GM23338 (cell line): Measurements from ENCODE around the gene NGF. TPM values are rescaled to one million over a fixed set of nuclear protein-coding genes. Genes with fewer than 3 reads are reported as not detected.

Experiments used
- ATAC-seq: fragments of 200-7000 bp; cut with Tn5 transposase; 3 replicates; pipeline ENCODE4 v1.9.1; 2020
- DNase-seq: peaks from one replicate; pipeline ENCODE4 v3.0.0-alpha.2; 2015; ENCODE audit warnings: low spot score
- H2AFZ ChIP-seq: fragments of 200-600 bp; sonication (generic); 2 replicates; pipeline ENCODE4 v1.8.0; 2016; ENCODE audit warnings: antibody characterized with exemption, mild to moderate bottlenecking, moderate library complexity
- H3F3A ChIP-seq: fragments of 200-600 bp; sonication (generic); replicated peaks from 2 replicates; pipeline ENCODE4 v1.8.0; 2017; ENCODE audit warnings: antibody characterized with exemption, mixed run types, low read depth
- H3K27ac ChIP-seq: fragments of 200-600 bp; sonication (generic); 2 replicates; pipeline ENCODE4 v1.6.1; 2016; ENCODE audit warnings: low read depth
- H3K27me3 ChIP-seq: fragments of 200-600 bp; sonication (generic); 2 replicates; pipeline ENCODE4 v1.8.0; 2016; ENCODE audit warnings: mild to moderate bottlenecking, mixed run types, moderate library complexity; ENCODE audit not compliant: insufficient read depth
- H3K36me3 ChIP-seq: fragments of 200-600 bp; sonication (generic); 2 replicates; pipeline ENCODE4 v1.8.0; 2016; ENCODE audit warnings: mild to moderate bottlenecking; ENCODE audit not compliant: insufficient read depth
- H3K4me1 ChIP-seq: fragments of 200-600 bp; sonication (generic); 2 replicates; pipeline ENCODE4 v1.8.0; 2016; ENCODE audit warnings: mild to moderate bottlenecking, moderate library complexity; ENCODE audit not compliant: insufficient read depth
- H3K4me2 ChIP-seq: fragments of 200-600 bp; sonication (generic); 2 replicates; pipeline ENCODE4 v1.7.1; 2017; ENCODE audit warnings: mixed run types
- H3K4me3 ChIP-seq: fragments of 200-600 bp; sonication (generic); 2 replicates; pipeline ENCODE4 v1.6.1; 2016; ENCODE audit warnings: mixed run types
- H3K79me2 ChIP-seq: fragments of 200-600 bp; sonication (generic); replicated peaks from 2 replicates; pipeline ENCODE4 v1.8.0; 2017; ENCODE audit warnings: mild to moderate bottlenecking; ENCODE audit not compliant: insufficient read depth
- H3K9me2 ChIP-seq: fragments of 200-600 bp; sonication (generic); 2 replicates; pipeline ENCODE4 v1.8.0; 2017; ENCODE audit not compliant: insufficient read depth
- H4K20me1 ChIP-seq: fragments of 200-600 bp; sonication (generic); replicated peaks from 2 replicates; pipeline ENCODE4 v1.8.0; 2017; ENCODE audit warnings: mild to moderate bottlenecking; ENCODE audit not compliant: insufficient read depth
- H3K27ac Mint-ChIP-seq: 2 replicates; pipeline ENCODE4 v1.8.0; 2020; ENCODE audit warnings: inconsistent platforms, mild to moderate bottlenecking, moderate library complexity, mixed read lengths
- H3K27me3 Mint-ChIP-seq: 3 replicates; pipeline ENCODE4 v1.8.0; 2022; ENCODE audit warnings: low read depth, mild to moderate bottlenecking, moderate library complexity, mixed read lengths, inconsistent platforms; ENCODE audit not compliant: insufficient read depth, poor library complexity
- H3K36me3 Mint-ChIP-seq: 3 replicates; pipeline ENCODE4 v1.8.0; 2021; ENCODE audit warnings: low read depth, mild to moderate bottlenecking, inconsistent platforms, moderate library complexity, mixed read lengths
- H3K4me1 Mint-ChIP-seq: 3 replicates; pipeline ENCODE4 v1.8.0; 2020; ENCODE audit warnings: mild to moderate bottlenecking, inconsistent platforms, mixed read lengths
- H3K4me3 Mint-ChIP-seq: 3 replicates; pipeline ENCODE4 v1.8.0; 2021; ENCODE audit warnings: moderate library complexity, mild to moderate bottlenecking, inconsistent platforms, mixed read lengths
- H3K9me3 Mint-ChIP-seq: 3 replicates; pipeline ENCODE4 v1.8.0; 2020; ENCODE audit warnings: moderate library complexity, mild to moderate bottlenecking, inconsistent platforms, mixed read lengths
- ETS1 ChIP-seq: IDR thresholded peaks from 2 replicates; pipeline ENCODE4 v1.6.1; 2016; ENCODE audit warnings: antibody characterized with exemption
- JUNB ChIP-seq: IDR thresholded peaks from one replicate; pipeline ENCODE4 v1.6.1; 2016; ENCODE audit warnings: antibody characterized with exemption; ENCODE audit not compliant: unreplicated experiment
- NANOG ChIP-seq: IDR thresholded peaks from 2 replicates; pipeline ENCODE4 v1.6.1; 2016; ENCODE audit warnings: antibody characterized with exemption, borderline replicate concordance
- POLR2AphosphoS5 ChIP-seq: IDR thresholded peaks from 2 replicates; pipeline ENCODE4 v1.6.1; 2016; ENCODE audit warnings: antibody characterized with exemption, low read depth
- STAT1 ChIP-seq: IDR thresholded peaks from one replicate; pipeline ENCODE4 v1.6.1; 2016; ENCODE audit warnings: antibody characterized with exemption; ENCODE audit not compliant: unreplicated experiment
- ZNF114 ChIP-seq: fragments of 250-450 bp; sonication (Bioruptor Pico); IDR thresholded peaks from 2 replicates; pipeline ENCODE4 v1.5.0; 2020; ENCODE audit warnings: mild to moderate bottlenecking, moderate library complexity
- ZNF331 ChIP-seq: fragments of 250-450 bp; sonication (Bioruptor Pico); IDR thresholded peaks from 2 replicates; pipeline ENCODE4 v1.5.0; 2020; ENCODE audit warnings: low read depth, mild to moderate bottlenecking, moderate library complexity
- polyA plus RNA-seq: library from polyadenylated mRNA; unstranded; fragments of >200 nt; fragmentation: Nextera tagmentation; extraction: Ambion mirVana; gene quantifications from 2 replicates; pipeline ENCODE4 v1.2.1, GENCODE V29; 2016
- total RNA-seq: library from RNA; depleted of rRNA; stranded (reverse); fragments of >200 nt; shearing (Covaris generic); gene quantifications from 2 replicates; pipeline ENCODE4 v1.2.3, GENCODE V29; 2014
- TF ChIP-seq, protein P1 (sequence below): IDR thresholded peaks from one replicate; pipeline ENCODE4 v1.6.1; 2018; ENCODE audit warnings: antibody characterized with exemption; ENCODE audit not compliant: unreplicated experiment
- TF ChIP-seq, protein P2 (sequence below): fragments of 250-450 bp; sonication (Bioruptor Pico); IDR thresholded peaks from 2 replicates; pipeline ENCODE4 v1.5.0; 2020; ENCODE audit warnings: mild to moderate bottlenecking, moderate library complexity

The NGF gene
- total and polyA plus RNA-seq, 2 experiments from 2014 or later: 0.28 to 0.92 TPM

DNA sequence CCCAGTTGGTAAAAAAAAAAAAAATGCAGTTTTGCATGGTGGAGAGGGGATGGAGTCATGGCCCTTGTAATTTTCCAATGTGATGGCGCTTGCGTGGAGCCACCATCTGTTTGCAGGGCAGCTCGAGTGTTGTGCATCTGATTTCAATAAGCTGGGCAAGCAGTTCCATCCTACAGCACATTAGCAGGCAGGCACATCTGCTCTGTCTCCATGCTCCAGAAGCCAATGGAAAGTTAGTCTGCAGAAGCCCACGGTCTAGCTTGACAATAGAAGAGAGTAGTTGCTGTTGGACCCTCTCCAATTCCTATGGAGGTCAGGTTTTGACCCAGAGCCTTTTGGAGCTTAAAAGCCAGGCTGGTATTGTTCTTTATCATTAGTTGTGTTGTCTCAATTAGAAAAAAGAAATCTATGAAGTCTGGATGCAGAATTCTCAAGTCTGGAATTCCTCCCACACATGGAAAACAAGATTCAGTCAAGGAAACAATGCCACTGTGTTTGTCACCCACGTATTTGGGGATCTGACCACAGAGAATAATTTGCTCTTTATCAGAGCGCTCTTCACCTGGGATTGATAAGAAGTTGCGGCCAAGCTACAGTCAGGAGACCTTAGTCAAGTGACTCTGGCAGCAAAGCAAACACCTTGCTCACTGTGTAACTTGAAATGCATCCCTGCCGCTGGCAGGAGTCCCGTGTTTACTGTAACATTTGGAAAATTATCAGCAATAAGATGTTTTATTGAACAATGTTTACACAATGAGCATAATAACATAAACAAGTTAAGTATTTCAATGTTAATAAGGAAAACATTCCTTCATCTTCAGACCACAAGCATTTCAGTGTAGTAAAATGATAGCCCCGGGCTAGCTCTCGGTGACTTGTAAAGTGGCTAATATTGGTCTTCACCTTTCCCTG lies 20.7 kb downstream of the NGF start:
- no peak for DNase-seq
- Histone ChIP-seq H3K4me2 (no peak overlapping the region), H2AFZ (no peak overlapping the region), H3K4me3 (no peak overlapping the region), H4K20me1 (no peaks in the 10 kb centered on the region), H3F3A (no peaks in the 10 kb centered on the region), H3K9me2 (no peaks in the 10 kb centered on the region), H3K27ac (no peak overlapping the region), H3K79me2 (no peaks in the 10 kb centered on the region), H3K27me3 (no peaks in the 10 kb centered on the region), H3K36me3 (no peaks in the 10 kb centered on the region), H3K4me1 (no peaks in the 10 kb centered on the region)
- H3K27me3 Mint-ChIP-seq: no peaks in the 10 kb centered on the region
- H3K4me3 Mint-ChIP-seq: no peak overlapping the region
- H3K27ac Mint-ChIP-seq: no peak overlapping the region
- peaks cover 15% of the 10 kb centered on the region for H3K4me1 Mint-ChIP-seq
- H3K9me3 Mint-ChIP-seq: no peaks in the 10 kb centered on the region
- H3K36me3 Mint-ChIP-seq: no peaks in the 10 kb centered on the region
- TF ChIP-seq JUNB (no peak), NANOG (no peak), ETS1 (no peak), STAT1 (no peak), ZNF331 (CRISPR knock-in tag) (no peak), POLR2AphosphoS5 (no peak), ZNF114 (no peak)
- TF ChIP-seq, protein P1, sequence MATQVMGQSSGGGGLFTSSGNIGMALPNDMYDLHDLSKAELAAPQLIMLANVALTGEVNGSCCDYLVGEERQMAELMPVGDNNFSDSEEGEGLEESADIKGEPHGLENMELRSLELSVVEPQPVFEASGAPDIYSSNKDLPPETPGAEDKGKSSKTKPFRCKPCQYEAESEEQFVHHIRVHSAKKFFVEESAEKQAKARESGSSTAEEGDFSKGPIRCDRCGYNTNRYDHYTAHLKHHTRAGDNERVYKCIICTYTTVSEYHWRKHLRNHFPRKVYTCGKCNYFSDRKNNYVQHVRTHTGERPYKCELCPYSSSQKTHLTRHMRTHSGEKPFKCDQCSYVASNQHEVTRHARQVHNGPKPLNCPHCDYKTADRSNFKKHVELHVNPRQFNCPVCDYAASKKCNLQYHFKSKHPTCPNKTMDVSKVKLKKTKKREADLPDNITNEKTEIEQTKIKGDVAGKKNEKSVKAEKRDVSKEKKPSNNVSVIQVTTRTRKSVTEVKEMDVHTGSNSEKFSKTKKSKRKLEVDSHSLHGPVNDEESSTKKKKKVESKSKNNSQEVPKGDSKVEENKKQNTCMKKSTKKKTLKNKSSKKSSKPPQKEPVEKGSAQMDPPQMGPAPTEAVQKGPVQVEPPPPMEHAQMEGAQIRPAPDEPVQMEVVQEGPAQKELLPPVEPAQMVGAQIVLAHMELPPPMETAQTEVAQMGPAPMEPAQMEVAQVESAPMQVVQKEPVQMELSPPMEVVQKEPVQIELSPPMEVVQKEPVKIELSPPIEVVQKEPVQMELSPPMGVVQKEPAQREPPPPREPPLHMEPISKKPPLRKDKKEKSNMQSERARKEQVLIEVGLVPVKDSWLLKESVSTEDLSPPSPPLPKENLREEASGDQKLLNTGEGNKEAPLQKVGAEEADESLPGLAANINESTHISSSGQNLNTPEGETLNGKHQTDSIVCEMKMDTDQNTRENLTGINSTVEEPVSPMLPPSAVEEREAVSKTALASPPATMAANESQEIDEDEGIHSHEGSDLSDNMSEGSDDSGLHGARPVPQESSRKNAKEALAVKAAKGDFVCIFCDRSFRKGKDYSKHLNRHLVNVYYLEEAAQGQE: no peak
- TF ChIP-seq, protein P2, sequence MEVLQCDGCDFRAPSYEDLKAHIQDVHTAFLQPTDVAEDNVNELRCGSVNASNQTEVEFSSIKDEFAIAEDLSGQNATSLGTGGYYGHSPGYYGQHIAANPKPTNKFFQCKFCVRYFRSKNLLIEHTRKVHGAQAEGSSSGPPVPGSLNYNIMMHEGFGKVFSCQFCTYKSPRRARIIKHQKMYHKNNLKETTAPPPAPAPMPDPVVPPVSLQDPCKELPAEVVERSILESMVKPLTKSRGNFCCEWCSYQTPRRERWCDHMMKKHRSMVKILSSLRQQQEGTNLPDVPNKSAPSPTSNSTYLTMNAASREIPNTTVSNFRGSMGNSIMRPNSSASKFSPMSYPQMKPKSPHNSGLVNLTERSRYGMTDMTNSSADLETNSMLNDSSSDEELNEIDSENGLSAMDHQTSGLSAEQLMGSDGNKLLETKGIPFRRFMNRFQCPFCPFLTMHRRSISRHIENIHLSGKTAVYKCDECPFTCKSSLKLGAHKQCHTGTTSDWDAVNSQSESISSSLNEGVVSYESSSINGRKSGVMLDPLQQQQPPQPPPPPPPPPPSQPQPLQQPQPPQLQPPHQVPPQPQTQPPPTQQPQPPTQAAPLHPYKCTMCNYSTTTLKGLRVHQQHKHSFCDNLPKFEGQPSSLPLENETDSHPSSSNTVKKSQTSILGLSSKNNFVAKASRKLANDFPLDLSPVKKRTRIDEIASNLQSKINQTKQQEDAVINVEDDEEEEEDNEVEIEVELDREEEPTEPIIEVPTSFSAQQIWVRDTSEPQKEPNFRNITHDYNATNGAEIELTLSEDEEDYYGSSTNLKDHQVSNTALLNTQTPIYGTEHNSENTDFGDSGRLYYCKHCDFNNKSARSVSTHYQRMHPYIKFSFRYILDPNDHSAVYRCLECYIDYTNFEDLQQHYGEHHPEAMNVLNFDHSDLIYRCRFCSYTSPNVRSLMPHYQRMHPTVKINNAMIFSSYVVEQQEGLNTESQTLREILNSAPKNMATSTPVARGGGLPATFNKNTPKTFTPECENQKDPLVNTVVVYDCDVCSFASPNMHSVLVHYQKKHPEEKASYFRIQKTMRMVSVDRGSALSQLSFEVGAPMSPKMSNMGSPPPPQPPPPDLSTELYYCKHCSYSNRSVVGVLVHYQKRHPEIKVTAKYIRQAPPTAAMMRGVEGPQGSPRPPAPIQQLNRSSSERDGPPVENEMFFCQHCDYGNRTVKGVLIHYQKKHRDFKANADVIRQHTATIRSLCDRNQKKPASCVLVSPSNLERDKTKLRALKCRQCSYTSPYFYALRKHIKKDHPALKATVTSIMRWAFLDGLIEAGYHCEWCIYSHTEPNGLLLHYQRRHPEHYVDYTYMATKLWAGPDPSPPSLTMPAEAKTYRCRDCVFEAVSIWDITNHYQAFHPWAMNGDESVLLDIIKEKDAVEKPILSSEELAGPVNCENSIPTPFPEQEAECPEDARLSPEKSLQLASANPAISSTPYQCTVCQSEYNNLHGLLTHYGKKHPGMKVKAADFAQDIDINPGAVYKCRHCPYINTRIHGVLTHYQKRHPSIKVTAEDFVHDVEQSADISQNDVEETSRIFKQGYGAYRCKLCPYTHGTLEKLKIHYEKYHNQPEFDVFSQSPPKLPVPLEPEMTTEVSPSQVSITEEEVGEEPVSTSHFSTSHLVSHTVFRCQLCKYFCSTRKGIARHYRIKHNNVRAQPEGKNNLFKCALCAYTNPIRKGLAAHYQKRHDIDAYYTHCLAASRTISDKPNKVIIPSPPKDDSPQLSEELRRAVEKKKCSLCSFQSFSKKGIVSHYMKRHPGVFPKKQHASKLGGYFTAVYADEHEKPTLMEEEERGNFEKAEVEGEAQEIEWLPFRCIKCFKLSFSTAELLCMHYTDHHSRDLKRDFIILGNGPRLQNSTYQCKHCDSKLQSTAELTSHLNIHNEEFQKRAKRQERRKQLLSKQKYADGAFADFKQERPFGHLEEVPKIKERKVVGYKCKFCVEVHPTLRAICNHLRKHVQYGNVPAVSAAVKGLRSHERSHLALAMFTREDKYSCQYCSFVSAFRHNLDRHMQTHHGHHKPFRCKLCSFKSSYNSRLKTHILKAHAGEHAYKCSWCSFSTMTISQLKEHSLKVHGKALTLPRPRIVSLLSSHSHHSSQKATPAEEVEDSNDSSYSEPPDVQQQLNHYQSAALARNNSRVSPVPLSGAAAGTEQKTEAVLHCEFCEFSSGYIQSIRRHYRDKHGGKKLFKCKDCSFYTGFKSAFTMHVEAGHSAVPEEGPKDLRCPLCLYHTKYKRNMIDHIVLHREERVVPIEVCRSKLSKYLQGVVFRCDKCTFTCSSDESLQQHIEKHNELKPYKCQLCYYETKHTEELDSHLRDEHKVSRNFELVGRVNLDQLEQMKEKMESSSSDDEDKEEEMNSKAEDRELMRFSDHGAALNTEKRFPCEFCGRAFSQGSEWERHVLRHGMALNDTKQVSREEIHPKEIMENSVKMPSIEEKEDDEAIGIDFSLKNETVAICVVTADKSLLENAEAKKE (CRISPR knock-in tag): no peak
- no peak for ATAC-seq
